Stimulated activated CD4-positive, alpha-beta T cell treated with anti-CD3 and anti-CD28 coated beads, Interleukin-15, amount 100 ng/mL, for 48 hours (primary cell): Measurements from ENCODE around the gene C14orf180.
"Not testable (repeated sequence)": the region's sequence is repeated elsewhere in the genome, so short reads cannot be mapped to it uniquely, and the experiment has no call there.

ENCODE experiments used
- DNase-seq, 2 donors: peaks; one replicate each; pipeline ENCODE4 v3.0.0-alpha.2; 2020; ENCODE audit warnings: low read depth in 2 of 2

The C14orf180 gene

GRCh38 chr14:104578321-104578720, 1.2 kb upstream of the C14orf180 start:
- DNase-seq = no peak

GRCh38 chr14:104579939-104580338, 375 bp downstream of the C14orf180 start:
- not testable (repeated sequence) for DNase-seq

GRCh38 chr14:104580961-104581360, 1.4 kb downstream of the C14orf180 start:
- no peak for DNase-seq

GRCh38 chr14:104581521-104581920, 2.0 kb downstream of the C14orf180 start:
- no peak for DNase-seq

GRCh38 chr14:104582005-104582404, 2.4 kb downstream of the C14orf180 start:
- DNase-seq = no peak

GRCh38 chr14:104582662-104583061, 3.1 kb downstream of the C14orf180 start:
- DNase-seq = no peak

- no peak for DNase-seq
Observed at GRCh38 chr14:104583424-104584306, 4.1 kb downstream of the C14orf180 start.

- no peak for DNase-seq
Observed at GRCh38 chr14:104584557-104584956, 5.0 kb downstream of the C14orf180 start.

- DNase-seq = no peak
Observed at GRCh38 chr14:104585966-104586697, 6.6 kb downstream of the C14orf180 start.

- DNase-seq = no peak
Observed at GRCh38 chr14:104586832-104587620, 7.5 kb downstream of the C14orf180 start.

GRCh38 chr14:104587641-104588040, 8.1 kb downstream of the C14orf180 start:
- no peak for DNase-seq

- DNase-seq = no peak
Observed at GRCh38 chr14:104588066-104588857, 8.7 kb downstream of the C14orf180 start.

GRCh38 chr14:104589338-104590195, 10.0 kb downstream of the C14orf180 start:
- DNase-seq = no peak

- DNase-seq = no peak
Observed at GRCh38 chr14:104590240-104590965, 10.8 kb downstream of the C14orf180 start.

GRCh38 chr14:104591031-104591430, 11.5 kb downstream of the C14orf180 start:
- DNase-seq = no peak

GRCh38 chr14:104591506-104592291, 12.1 kb downstream of the C14orf180 start:
- no peak for DNase-seq

- DNase-seq = no peak
Observed at GRCh38 chr14:104592292-104592672, 12.7 kb downstream of the C14orf180 start.

- DNase-seq = no peak
Observed at GRCh38 chr14:104592785-104593184, 13.2 kb downstream of the C14orf180 start.

GRCh38 chr14:104593241-104593701, 13.7 kb downstream of the C14orf180 start:
- DNase-seq = no peak
